Hematopoietic multipotent progenitor cell (in vitro differentiated cells): ENCODE data around the gene SH3BP1. TPM values are rescaled to one million over a fixed set of nuclear protein-coding genes. Genes with fewer than 3 reads are reported as not detected.
"Not testable (repeated sequence)": the region's sequence is repeated elsewhere in the genome, so short reads cannot be mapped to it uniquely, and the experiment has no call there.

ENCODE experiments used
- DNase-seq, 3 donors: peaks; one replicate each; pipeline ENCODE4 v3.0.0-alpha.2; 2011 to 2015; ENCODE audit warnings: low read depth in 2 of 3, low spot score in 2 of 3
- total RNA-seq: library from RNA; depleted of rRNA; stranded (reverse); fragments of >200 nt; gene quantifications from one replicate; pipeline ENCODE4 v1.2.3, GENCODE V29; 2012

Gene SH3BP1
- total RNA-seq, 1 donor, result 32.3 TPM

DNA sequence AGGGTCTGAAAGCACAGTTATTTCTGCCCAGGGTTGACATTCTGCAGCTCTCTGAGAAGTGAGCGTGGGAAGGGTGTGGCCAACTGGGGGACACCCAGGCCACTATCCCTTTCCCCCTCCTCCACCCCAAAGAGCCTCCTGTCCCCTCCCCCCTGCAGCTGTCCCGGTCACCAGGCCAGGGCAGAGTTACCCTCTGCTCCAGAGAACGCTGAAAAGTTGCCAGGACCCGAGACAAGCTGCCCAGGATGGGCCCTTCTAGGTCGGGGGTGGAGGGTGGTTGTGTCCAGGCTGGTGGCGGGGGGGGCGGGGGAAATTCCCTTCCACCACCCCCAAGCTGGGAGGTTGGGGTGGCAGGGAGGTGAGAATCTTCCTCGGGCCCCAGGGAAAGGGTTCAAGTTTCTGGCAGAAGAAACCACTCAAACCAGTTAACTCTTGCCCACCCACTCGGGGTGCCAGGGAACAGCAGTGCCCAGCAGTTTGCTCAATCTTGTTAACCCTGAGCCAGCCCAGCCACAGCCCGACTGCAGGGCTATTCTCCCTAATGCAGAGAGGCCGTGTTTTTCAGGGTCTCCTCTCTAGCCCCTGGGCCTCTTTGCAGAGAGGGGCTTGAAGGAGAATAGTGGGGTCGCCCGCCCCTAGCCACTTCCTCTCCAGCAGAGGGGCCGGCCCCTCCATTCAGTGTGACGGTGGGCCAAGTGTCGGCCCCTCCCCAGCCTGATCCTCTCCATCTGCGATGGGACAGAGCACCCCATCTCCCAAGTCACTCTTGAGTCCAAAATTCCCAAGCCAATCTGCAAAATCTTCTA is 36.7 kb downstream of the SH3BP1 start:
- DNase-seq, result no peak

DNA sequence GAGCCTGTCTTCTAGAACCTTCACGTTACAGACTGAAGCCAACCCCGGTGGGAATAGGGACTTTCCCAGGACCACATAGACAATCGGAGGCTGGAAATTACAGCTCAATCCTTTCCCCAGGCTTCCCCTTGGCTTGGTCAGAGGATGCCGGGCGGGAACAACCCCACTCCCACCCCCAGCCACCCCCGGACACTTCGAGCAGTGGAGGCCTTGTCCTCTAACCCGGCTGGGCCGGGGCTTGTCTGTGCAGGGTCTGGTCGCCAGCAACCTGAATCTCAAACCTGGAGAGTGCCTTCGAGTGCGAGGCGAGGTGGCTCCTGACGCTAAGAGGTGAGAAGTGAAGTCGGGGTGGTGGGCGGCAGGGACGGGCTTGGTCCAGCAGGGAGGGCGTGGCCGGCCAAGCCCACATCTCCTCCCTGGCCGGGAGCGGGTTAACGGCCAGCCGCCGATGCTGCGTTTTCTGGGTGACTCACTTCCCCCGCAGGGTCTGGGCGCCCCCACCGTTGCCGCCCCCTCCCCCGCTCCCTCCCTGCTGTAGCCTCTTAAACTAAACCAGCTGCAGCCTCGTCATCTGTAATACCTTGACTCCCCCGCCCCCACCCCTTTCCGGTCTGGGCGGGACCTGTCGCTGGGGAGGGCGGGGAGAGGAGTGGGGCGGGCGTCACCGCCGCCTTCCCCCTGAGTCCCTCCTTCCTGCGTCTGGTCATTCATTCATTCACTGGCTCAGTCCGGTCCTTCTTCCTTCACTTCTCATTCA is 37.4 kb downstream of the SH3BP1 start:
- peak; percentile 83 to 98 (median 97) for DNase-seq

DNA sequence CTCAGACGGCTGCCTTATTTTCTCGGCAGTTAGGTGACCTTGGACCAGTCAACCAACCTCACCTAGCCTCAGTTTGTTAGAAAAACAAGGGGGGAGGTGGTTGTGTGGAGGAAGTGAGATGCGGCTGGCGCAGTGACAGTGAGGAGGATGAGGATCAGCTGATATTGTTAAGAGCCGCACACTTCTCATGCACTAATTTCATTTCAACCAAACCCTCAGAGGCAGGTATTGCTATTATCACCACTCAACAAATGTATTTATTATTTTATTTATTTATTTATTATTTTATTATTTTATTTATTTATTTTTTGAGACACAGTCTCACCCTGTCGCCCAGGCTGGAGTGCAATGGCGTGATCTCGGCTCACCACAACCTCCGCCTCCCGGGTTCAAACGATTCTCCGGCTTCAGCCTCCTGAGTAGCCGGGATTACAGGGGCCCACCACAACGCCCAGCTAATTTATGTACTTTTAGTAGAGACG is 38.1 kb downstream of the SH3BP1 start:
- no peak for DNase-seq

DNA sequence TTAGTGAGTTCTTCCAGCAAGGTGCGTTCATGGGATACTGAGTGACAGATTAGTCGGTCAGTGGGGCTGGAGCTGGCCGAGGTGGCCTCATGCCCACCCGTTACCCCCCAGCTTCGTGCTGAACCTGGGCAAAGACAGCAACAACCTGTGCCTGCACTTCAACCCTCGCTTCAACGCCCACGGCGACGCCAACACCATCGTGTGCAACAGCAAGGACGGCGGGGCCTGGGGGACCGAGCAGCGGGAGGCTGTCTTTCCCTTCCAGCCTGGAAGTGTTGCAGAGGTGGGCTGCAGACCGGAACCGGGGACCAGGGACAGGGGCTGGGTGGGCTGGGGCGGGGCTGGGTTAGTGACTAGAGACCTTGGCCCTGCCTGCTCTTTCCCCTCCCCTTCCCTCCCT is 38.9 kb downstream of the SH3BP1 start:
- DNase-seq, result no peak

DNA sequence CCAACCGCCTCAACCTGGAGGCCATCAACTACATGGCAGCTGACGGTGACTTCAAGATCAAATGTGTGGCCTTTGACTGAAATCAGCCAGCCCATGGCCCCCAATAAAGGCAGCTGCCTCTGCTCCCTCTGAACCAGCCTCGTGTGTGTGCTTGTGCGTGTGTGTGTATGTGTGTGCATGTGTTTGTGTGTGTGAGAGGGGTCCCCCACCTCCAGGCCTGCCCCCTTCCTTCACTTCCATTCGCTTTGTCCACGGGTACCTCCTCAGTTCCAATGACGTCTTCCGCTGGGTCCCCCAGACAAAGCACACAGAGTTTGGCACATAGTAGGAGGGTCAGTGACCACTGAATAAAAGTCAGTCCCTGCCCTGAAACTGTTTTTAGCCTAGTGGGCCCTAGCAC is 40.2 kb downstream of the SH3BP1 start:
- no peak for DNase-seq

DNA sequence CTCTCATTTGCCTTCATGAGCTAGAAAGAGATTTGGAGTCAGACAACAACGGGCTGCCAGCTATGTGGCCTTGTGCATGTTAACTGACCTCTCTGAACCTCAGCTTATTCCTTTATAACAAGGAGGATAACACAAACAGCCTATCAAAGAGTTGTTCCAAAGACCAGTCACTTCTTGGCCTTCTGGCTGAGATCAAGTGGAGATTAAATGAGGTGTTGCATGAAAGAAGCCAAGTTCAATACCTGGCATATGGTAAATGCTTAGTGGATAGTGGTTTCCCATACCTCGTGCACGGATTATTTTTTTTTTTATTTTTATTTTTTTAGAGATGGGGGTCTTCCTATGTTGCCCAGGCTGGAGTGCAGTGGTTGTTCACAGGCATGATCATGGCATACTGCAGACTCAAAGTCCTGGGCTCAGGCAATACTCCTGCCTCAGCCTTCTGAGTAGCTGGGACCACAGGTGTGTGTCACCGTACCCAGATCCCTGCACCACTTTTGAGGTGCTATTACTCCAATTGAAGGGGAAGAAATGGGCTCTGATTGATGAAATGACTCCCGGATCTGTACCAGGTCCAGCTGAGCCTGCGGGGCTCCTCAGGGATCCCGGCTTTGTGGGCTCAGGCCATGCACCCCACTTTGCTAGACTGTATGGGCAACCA is 40.9 kb downstream of the SH3BP1 start:
- no peak for DNase-seq

DNA sequence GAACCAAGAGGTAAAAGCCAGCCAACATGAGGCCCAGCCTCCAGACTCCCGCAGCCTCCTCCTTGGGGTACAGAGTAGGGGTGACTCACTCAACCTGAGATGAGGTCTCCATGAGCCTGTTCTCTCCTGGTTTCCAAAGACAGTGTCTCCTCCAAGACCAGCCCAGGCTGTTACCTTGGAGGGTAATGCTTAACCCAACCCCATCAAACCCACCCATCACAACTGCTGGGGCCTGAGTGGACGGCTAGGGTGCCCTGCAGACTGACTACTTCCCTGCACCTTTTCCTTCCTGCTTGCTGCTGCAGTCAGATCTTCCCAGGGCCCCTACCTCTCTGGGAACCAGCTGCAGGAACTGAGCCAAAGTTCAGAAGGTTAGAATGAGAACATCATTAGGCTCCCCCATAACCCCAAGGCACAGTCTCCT is 41.5 kb downstream of the SH3BP1 start:
- no peak for DNase-seq

DNA sequence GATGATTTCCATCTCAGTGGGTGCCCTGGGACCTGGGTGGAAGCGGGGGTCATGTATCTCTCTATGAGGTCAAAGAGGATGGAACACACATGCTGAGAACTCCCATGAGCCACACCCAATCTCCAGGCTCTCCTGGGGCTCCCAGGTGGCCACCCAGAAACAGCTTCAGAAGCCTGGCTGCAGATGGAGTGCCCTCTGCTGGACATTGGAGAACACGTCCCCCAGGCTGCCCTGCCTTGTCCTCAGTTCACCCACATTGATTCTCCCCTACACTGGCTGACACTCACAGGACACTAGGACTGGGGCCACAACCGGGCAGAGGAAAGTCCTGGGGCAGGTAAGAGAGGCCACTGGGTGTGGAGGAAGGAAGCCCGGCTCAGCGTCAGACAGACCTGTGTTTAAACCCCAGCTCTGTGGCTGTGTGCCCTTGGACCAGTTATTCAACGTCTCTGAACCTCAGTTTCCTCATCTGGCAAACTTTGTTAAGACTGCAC is 42.1 kb downstream of the SH3BP1 start:
- peak; percentile 47 to 79 (median 65) for DNase-seq

DNA sequence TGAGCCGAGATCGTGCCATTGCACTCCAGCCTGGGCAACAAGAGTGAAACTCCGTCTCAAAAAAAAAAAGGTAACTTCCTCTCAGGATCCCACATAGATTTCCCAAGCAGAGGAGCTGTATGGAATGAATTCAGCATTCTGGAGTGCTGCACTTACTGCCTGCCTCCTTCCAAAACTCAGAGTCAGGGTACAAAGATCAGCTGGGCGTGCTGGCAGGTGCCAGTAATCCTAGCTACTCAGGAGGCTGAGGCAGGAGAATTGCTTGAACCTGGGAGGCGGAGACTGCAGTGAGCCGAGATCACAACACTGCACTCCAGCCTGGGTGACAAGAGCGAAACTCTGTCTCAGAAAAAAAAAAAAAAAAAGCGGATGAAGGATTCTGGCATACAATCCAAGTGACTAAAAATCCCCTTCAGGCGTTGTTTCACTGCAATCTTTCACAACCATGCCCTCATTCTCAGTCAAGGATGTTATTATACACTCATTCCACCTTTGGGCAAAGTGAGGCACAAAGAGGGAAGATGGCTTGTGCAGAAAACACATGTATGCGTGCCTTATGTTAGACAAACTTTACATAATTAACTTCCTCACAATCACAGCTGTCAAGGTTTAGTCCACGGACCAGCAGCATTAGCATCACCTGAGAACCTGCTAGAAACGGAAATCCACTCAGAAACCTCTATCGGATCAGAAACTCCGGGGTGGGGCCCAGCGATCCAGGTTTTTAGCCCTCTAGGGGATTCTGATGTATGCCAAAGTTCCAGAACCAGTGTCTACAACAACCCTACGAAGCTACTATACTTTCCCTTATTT is 45.5 kb downstream of the SH3BP1 start:
- DNase-seq, result no peak

DNA sequence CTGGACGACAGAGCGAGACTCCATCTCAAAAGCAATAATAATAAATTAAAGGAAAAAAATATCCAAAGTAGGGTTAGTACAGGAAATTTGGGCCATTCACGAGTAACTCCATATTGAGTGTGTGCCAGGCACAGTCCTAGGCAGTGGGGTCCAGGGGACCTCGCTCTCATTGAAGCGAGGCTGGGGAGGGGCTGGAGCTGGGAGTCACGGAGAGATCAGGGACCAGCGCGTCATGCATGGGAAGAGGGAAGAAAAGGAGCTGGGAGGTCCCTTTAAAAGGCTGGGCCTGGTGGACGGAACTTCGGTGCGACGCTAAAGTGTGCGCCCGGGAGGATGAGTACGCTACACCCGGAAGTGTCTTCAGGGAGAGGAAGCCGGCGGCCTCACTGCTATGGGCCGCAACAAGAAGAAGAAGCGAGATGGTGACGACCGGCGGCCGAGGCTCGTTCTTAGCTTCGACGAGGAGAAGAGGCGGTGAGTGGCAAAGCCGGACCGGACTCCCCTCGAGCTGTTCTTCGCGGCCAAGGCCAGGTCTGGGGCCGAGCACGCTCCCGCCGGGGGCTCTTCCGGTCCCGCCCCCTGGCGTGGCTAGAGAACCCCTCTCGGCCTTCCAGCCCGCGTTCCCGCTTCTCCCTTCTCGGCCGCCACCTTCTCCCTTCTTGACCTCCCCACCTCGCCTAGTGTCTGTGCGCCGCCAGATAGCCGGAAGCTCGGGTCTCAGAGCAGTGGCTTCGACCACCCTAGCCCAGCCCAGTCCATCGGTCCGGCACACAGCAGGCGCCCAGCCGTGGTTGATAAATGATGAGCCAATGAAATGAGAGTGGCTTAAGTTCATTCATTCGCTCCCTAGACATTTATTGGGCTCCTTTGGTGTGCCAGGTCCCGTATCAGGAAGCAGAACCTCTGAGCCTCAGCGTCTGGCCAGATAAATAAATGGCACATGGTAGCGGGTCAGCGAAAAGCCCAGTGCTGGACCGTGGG is 46.8 kb downstream of the SH3BP1 start, which contains the start of gene NOL12:
TSS of gene NOL12 (plus strand) at position 342 of the 981 bp plus-strand sequence. CDS start at position 392, 50 bp downstream.
- DNase-seq, result peak; percentile 73 to 87 (median 81)

DNA sequence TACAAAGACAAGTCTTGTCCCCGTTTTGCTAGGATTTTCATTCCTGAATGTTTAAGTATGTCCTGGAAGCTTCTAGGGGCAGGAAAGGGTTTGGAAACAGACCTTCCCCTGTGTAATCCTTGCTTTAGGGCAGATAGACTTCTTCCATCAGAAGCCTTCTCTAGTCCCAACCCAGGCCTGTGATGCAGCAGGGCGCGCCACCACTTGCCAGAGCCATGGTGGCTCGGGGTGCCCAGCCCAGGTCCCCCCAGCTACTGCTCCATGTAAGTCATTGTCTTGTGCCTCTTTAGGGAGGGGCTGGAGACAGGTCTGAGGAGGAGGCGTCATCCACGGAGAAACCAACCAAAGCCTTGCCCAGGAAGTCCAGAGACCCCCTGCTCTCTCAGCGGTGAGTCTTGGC is 50.9 kb downstream of the SH3BP1 start:
- DNase-seq, result no peak

DNA sequence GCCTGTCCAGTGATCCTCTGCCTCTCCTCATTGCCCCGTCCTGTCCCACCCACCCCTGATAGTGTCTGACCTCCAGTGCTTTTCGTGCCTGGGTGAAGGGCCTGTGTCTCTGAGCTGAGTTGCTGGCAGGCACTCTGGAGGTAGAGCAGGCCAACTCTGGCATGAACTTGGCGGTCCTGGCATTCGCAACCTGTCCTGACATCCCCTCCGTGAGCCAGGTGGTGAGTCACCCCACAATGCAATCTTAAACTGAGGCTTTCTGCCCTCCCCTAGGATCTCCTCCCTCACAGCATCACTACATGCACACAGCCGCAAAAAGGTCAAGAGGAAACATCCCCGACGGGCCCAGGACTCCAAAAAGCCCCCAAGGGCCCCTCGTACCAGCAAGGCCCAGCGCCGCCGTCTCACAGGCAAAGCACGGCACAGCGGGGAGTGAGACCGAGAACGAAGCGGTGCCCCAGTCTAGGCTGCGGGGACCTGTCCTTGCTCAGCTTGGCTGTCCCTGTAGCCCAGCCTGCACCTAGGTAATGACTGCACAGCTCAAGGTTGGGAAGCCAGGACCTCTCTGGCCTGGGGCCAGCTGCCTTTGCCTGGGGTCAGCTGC is 51.5 kb downstream of the SH3BP1 start:
- no peak for DNase-seq

DNA sequence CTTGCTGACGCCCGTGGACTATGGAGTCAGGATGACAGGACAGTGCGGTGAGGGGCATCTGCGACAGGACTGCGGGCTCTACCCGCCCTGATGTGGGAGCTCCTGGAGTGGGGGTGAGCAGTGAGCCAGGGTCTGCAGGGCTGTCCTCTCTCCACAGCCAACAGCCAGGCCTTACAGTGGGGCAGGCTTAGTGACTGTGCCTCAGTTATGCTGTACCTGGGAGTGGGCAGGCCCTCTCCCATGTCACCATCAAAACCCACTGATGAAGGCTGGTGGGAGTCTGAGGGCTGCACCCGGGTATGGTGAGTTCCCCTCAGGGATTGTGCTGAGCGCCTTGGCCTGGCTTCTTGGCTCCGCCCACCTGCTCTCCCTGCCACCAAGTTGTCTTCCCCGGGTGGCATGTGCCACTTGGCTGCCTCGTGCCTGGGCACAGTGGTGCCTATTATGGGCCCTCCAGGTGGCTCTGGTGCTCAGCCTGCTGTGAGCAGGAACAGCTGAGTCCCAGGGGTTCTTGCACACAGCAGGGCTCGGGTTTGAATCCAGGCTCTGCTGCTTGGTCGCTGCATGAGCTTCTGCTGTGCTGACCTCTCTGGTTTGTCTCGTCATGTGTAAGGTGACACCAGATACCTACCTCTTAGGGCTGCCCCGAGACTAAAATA is 53.3 kb downstream of the SH3BP1 start:
- no peak for DNase-seq

DNA sequence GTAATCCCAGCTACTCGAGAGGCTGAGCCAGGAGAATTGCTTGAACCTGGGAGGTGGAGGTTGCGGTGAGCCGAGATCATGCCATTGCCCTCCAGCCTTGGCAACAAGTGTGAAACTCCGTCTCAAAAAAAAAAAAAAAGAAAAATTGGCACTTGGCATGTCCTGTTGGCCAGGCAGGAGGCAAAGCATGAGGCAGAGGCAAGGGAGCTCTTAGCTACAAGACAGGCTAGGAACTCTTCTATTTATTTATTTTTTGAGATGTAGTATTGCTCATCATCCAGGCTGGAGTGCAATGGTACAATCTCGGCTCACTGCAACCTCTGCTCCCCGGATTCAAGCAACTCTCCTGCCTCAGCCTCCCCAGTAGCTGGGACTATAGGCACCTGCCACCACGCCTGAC is 54.7 kb downstream of the SH3BP1 start:
- DNase-seq, result not testable (repeated sequence)

DNA sequence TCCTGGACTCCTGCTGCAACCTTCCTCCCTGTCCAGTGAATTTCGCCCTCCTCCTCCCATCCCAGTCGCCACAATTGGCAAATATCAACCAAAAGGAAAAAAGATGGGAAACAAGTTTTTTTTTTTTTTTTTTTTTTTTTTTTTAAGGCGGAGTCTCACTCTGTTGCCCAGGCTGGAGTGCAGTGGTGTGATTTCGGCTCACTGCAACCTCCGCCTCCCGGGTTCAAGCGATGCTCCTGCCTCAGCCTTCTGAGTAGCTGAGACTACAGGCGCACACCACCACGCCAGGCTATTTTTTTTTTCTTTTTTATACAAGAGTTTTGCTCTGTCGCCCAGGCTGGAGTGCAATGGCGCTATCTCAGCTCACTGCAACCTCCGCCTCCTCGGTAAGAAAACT is 56.8 kb downstream of the SH3BP1 start:
- not testable (repeated sequence) for DNase-seq

DNA sequence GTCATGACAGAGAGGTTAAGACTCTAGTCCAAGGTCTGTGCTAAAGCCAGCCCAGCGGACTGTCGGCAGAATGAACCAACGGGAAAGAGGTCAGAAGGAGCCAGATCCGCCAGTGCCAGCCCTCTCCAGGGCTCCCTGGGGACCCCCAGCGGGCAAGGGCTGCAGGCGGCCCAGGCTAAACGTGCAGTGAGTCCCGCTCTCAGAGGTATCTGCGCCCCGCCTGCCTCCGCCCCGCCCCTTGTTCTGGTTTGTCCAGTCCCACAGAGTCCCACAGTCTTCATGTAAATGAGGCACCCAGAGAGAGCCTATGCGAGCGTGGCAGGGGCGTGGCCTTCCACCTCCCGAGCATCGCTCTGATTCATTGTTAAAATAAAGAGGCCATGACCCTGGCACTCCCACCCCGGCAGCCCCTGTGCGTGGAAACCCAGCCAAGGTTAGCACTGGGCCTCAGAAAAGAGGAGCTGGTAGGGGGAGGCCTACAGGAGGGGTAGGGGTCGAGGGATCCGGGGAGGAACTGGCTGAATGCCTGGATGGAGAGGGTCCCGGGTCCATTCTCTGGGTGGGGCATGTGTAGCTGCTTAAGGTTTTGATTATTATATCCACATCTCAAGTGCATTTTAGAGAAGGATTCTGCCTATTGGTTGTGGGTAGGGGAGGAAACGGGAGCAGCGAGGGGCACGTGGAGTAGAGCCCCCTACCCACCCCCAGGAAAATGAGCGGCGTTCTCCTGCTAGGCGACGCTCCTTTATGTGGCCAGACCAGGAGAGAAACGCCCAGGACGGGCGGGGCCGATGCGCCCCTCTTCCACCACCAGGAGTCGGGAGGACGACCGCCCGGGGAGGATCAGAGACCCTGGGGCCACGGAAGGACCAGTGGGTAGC is 57.4 kb downstream of the SH3BP1 start, which contains the start of gene TRIOBP:
TSS of gene TRIOBP (plus strand) at position 392 of the 881 bp plus-strand sequence. CDS start 4,318 bp downstream, outside the sequence.
- peak in 2 of 3 donors; percentile 96 to 98 for DNase-seq

DNA sequence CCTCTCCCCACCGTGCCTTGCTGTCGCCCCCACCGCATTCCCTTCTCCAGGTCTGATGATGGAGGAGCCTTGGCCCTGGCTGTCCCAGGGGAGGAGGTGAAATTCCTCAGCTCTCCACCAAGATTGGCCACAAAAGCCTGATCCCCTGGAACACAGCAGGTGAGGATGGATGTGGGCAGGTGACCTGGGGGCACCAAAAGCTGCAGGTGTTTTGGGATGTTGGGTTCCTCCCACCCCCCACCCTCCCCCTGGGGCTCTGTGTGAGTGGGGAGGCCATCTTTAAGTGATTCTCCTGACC is 58.0 kb downstream of the SH3BP1 start:
- no peak for DNase-seq
